Effector CD8-positive, alpha-beta T cell (primary cell): ENCODE measurements around the gene GTF2H4.

ENCODE experiments used
- DNase-seq: peaks from one replicate; lab custom pipeline; 2025; lab: John Stamatoyannopoulos, UW

The GTF2H4 gene

GRCh38 chr6:30882759-30883684, 25.0 kb upstream of the GTF2H4 start:
- DNase-seq, result peak; percentile 12

- peak; percentile 30 for DNase-seq
These were observed 24.1 kb upstream of the GTF2H4 start, which contains the start of gene DDR1 for GRCh38 chr6:30883685-30884520. Gene DDR1 (plus strand): TSS chr6:30884519. CDS start chr6:30888730, 4,211 bp downstream.

GRCh38 chr6:30884521-30885480, 23.2 kb upstream of the GTF2H4 start:
- peak; percentile 12 for DNase-seq

GRCh38 chr6:30885481-30885998, 22.5 kb upstream of the GTF2H4 start:
- DNase-seq, result no peak

GRCh38 chr6:30885999-30886896, 21.8 kb upstream of the GTF2H4 start:
- DNase-seq, result no peak

GRCh38 chr6:30886897-30887255, 21.1 kb upstream of the GTF2H4 start:
- DNase-seq, result no peak

GRCh38 chr6:30887901-30888815, 19.8 kb upstream of the GTF2H4 start:
- DNase-seq, result no peak

- DNase-seq, result no peak
These were observed 19.1 kb upstream of the GTF2H4 start for GRCh38 chr6:30888816-30889495.

- no peak for DNase-seq
These were observed 18.5 kb upstream of the GTF2H4 start for GRCh38 chr6:30889496-30889885.

- no peak for DNase-seq
These were observed 17.9 kb upstream of the GTF2H4 start for GRCh38 chr6:30889921-30890645.

- no peak for DNase-seq
These were observed 17.2 kb upstream of the GTF2H4 start for GRCh38 chr6:30890646-30891449.

- DNase-seq, result no peak
These were observed 16.6 kb upstream of the GTF2H4 start for GRCh38 chr6:30891450-30891723.

GRCh38 chr6:30891816-30892538, 16.0 kb upstream of the GTF2H4 start:
- no peak for DNase-seq

GRCh38 chr6:30893001-30893591, 14.9 kb upstream of the GTF2H4 start:
- no peak for DNase-seq

- no peak for DNase-seq
These were observed 14.3 kb upstream of the GTF2H4 start for GRCh38 chr6:30893666-30894065.

GRCh38 chr6:30894381-30894780, 13.6 kb upstream of the GTF2H4 start:
- no peak for DNase-seq
